ENCODE data around the gene CD86. TPM values are rescaled to one million over a fixed set of nuclear protein-coding genes. Genes with fewer than 3 reads are reported as not detected.
"Not testable (repeated sequence)": the region's sequence is repeated elsewhere in the genome, so short reads cannot be mapped to it uniquely, and the experiment has no call there.

Gene CD86
- total and polyA plus RNA-seq, 8 donors, result 0.31 to 9.0 (median 0.55) TPM

- no peaks in the 10 kb centered on the region for H3K36me3 ChIP-seq
- H3K9me3 ChIP-seq, result no peaks in the 10 kb centered on the region
- no peaks in the 10 kb centered on the region for H3K27me3 ChIP-seq
- TF ChIP-seq CTCF (IDR thresholded peaks at IDR 0.05), result no peak
- DNase-seq (no peak), ATAC-seq (no peak), FAIRE-seq (no peak)
- WGBS, 2 donors, result 87 to 92% methylated on average over 3 of the region's 3 CpGs
- no peak overlapping the region for H3K27ac ChIP-seq
- intact Hi-C loops (cut with DNase I), result no loop called here
- H3K4me3 ChIP-seq, result no peak overlapping the region
- H3K4me1 ChIP-seq, result no peaks in the 10 kb centered on the region
Measured at GRCh38 chr3:122030381-122031122, 24.6 kb upstream of the CD86 start.

- no peak for FAIRE-seq
- Histone ChIP-seq H3K27ac (no peak overlapping the region), H3K36me3 (no peaks in the 10 kb centered on the region)
Measured at GRCh38 chr3:122031123-122031468, 24.1 kb upstream of the CD86 start.

GRCh38 chr3:122032531-122032930 lies 22.6 kb upstream of the CD86 start:
- intact Hi-C loops (cut with DNase I), result no loop called here
- WGBS, 2 donors, result 84 to 94% methylated on average over 1 of the region's 1 CpG

More at GRCh38 chr3:122031123-122031468, 24.1 kb upstream of the CD86 start:
- intact Hi-C loops (cut with DNase I), result no loop called here
- ATAC-seq (no peak), DNase-seq (no peak)
- H3K9me3 ChIP-seq, result no peaks in the 10 kb centered on the region
- H3K4me1 ChIP-seq, result no peaks in the 10 kb centered on the region
- whole genome bisulfite sequencing, 2 donors, result 96% methylated on average over 1 of the region's 1 CpG
- no peak for TF ChIP-seq CTCF (IDR thresholded peaks at IDR 0.05)
- no peak overlapping the region for H3K4me3 ChIP-seq
- no peaks in the 10 kb centered on the region for H3K27me3 ChIP-seq

GRCh38 chr3:122033023-122033422 lies 22.1 kb upstream of the CD86 start:
- H3K27me3 ChIP-seq, result no peaks in the 10 kb centered on the region
- no peak overlapping the region for H3K27ac ChIP-seq
- H3K4me3 ChIP-seq, result no peak overlapping the region
- TF ChIP-seq CTCF (IDR thresholded peaks at IDR 0.05), result no peak
- intact Hi-C loops (cut with DNase I), result no loop called here
- FAIRE-seq (no peak), DNase-seq (no peak), ATAC-seq (no peak)
- no peaks in the 10 kb centered on the region for H3K4me1 ChIP-seq
- H3K9me3 ChIP-seq, result no peaks in the 10 kb centered on the region
- H3K36me3 ChIP-seq, result no peaks in the 10 kb centered on the region
- 79 to 85% methylated on average over 1 of the region's 1 CpG for WGBS, 2 donors

More at GRCh38 chr3:122032531-122032930, 22.6 kb upstream of the CD86 start:
- FAIRE-seq (no peak), ATAC-seq (no peak), DNase-seq (no peak)
- H3K27ac ChIP-seq, result no peak overlapping the region
- H3K9me3 ChIP-seq, result no peaks in the 10 kb centered on the region
- H3K4me3 ChIP-seq, result no peak overlapping the region
- H3K27me3 ChIP-seq, result no peaks in the 10 kb centered on the region
- H3K36me3 ChIP-seq, result no peaks in the 10 kb centered on the region
- no peak for TF ChIP-seq CTCF (IDR thresholded peaks at IDR 0.05)
- no peaks in the 10 kb centered on the region for H3K4me1 ChIP-seq

GRCh38 chr3:122047296-122047695 lies 7.9 kb upstream of the CD86 start:
- DNase-seq; H3K27me3 ChIP-seq; H3K27ac ChIP-seq; H3K36me3 ChIP-seq; ATAC-seq; H3K4me3 ChIP-seq; H3K9me3 ChIP-seq; H3K4me1 ChIP-seq; FAIRE-seq; intact Hi-C loops (cut with DNase I): not testable (repeated sequence)
- 73% methylated on average over 11 of the region's 16 CpGs; no CpG with 5 or more reads in 1 of the 2 donors for WGBS, 2 donors

GRCh38 chr3:122047773-122048172 lies 7.4 kb upstream of the CD86 start:
- H3K4me3 ChIP-seq; FAIRE-seq; H3K27ac ChIP-seq; ATAC-seq; H3K4me1 ChIP-seq; H3K9me3 ChIP-seq; H3K36me3 ChIP-seq; DNase-seq; intact Hi-C loops (cut with DNase I); H3K27me3 ChIP-seq: not testable (repeated sequence)
- WGBS, 2 donors, result 84 to 94% methylated on average over 11 of the region's 11 CpGs
